SK-N-SH (cell line): ENCODE results near the gene SMCP. TPM values are rescaled to one million over a fixed set of nuclear protein-coding genes. Genes with fewer than 3 reads are reported as not detected.

Source experiments
- CTCF ChIA-PET: fragments of 300-600, 350-600 bp; formaldehyde crosslinking; extraction: SDS; loops from one replicate; lab custom pipeline; 2021; lab: Yijun Ruan, JAX
- POLR2A ChIA-PET: fragments of 350-600 bp; sonication (Branson Sonifier 250); formaldehyde crosslinking; extraction: SDS; loops from one replicate; lab custom pipeline; 2020; ENCODE audit warnings: antibody characterized with exemption, inconsistent platforms; lab: Yijun Ruan, JAX
- DNase-seq: peaks from one replicate; pipeline ENCODE4 v3.0.0; 2012
- H2AFZ ChIP-seq: fragments of 200-600 bp; sonication (generic); 2 replicates; pipeline ENCODE4 v1.8.1; 2016; ENCODE audit warnings: antibody characterized with exemption, mild to moderate bottlenecking, low read depth
- H3F3A ChIP-seq: fragments of 200-600 bp; sonication (generic); replicated peaks from 2 replicates; pipeline ENCODE3; 2016; ENCODE audit warnings: antibody characterized with exemption, mild to moderate bottlenecking; ENCODE audit not compliant: insufficient read depth
- H3K27ac ChIP-seq, 2 experiments: fragments of 200-500 bp in 1 of 2; fragments of 200-600 bp in 1 of 2; sonication (Bioruptor generic) in 1 of 2; sonication (generic), shearing (Covaris generic) in 1 of 2; 2 replicates each; pipeline versions ENCODE4 v1.5.1 to v1.6.1; 2014 to 2016; ENCODE audit warnings: low read depth in 2 of 2, inconsistent platforms in 1 of 2, low read length in 1 of 2, mild to moderate bottlenecking in 1 of 2, mixed read lengths in 1 of 2
- H3K27me3 ChIP-seq: fragments of 200-600 bp; sonication (generic), shearing (Covaris generic); 2 replicates; pipeline ENCODE4 v1.6.1; 2016; ENCODE audit warnings: mixed run types; ENCODE audit not compliant: insufficient read depth
- H3K36me3 ChIP-seq, 2 experiments: fragments of 200-500 bp in 1 of 2; fragments of 200-600 bp in 1 of 2; sonication (Bioruptor generic) in 1 of 2; sonication (generic) in 1 of 2; replicated peaks in 1 of 2; 2 replicates each; pipeline versions ENCODE3 to v1.5.1; 2014 to 2016; ENCODE audit warnings: low read length in 1 of 2, mild to moderate bottlenecking in 1 of 2; ENCODE audit not compliant: insufficient read depth in 2 of 2, control insufficient read depth in 1 of 2
- H3K4me1 ChIP-seq, 2 experiments: fragments of 200-500 bp in 1 of 2; fragments of 200-600 bp in 1 of 2; sonication (Bioruptor generic) in 1 of 2; sonication (generic), shearing (Covaris generic) in 1 of 2; 2 replicates each; pipeline versions ENCODE4 v1.5.1 to v1.6.1; 2014 to 2016; ENCODE audit warnings: low read depth in 1 of 2, low read length in 1 of 2, mixed run types in 1 of 2; ENCODE audit not compliant: insufficient read depth in 2 of 2, control insufficient read depth in 1 of 2
- H3K4me2 ChIP-seq: fragments of 200-600 bp; sonication (generic), shearing (Covaris generic); 2 replicates; pipeline ENCODE4 v1.6.1; 2017; ENCODE audit warnings: mixed run types
- H3K4me3 ChIP-seq, 2 experiments: fragments of 200-500 bp in 1 of 2; fragments of 200-600 bp in 1 of 2; sonication (Bioruptor generic) in 1 of 2; sonication (generic), shearing (Covaris generic) in 1 of 2; 2 replicates each; pipeline versions ENCODE4 v1.5.1 to v1.8.1; 2014 to 2016; ENCODE audit warnings: low read depth in 2 of 2, inconsistent platforms in 1 of 2, low read length in 1 of 2, mild to moderate bottlenecking in 1 of 2, mixed read lengths in 1 of 2, moderate library complexity in 1 of 2
- H3K79me2 ChIP-seq: fragments of 200-600 bp; sonication (generic); 2 replicates; pipeline ENCODE4 v1.8.1; 2017; ENCODE audit warnings: mild to moderate bottlenecking; ENCODE audit not compliant: insufficient read depth
- H3K9ac ChIP-seq: fragments of 200-600 bp; sonication (generic); 2 replicates; pipeline ENCODE4 v1.6.1; 2017; ENCODE audit warnings: mixed run types
- H3K9me2 ChIP-seq: fragments of 200-600 bp; sonication (generic); 2 replicates; pipeline ENCODE4 v1.6.1; 2017; ENCODE audit warnings: mixed run types
- H3K9me3 ChIP-seq: fragments of 200-600 bp; sonication (generic); 2 replicates; pipeline ENCODE4 v1.6.1; 2017; ENCODE audit warnings: mixed run types, mild to moderate bottlenecking, moderate library complexity
- H4K20me1 ChIP-seq: fragments of 200-600 bp; sonication (generic); 2 replicates; pipeline ENCODE4 v1.6.1; 2017; ENCODE audit warnings: mild to moderate bottlenecking, mixed run types; ENCODE audit not compliant: insufficient read depth
- CTCF ChIP-seq: fragments of 200-600 bp; sonication (generic); IDR thresholded peaks from 2 replicates; pipeline ENCODE4 v1.6.1; 2017; ENCODE audit warnings: antibody characterized with exemption, mild to moderate bottlenecking, moderate library complexity
- EP300 ChIP-seq, 2 experiments: IDR thresholded peaks; 2 replicates each; pipeline versions ENCODE4 v1.4.0 to v1.6.1; 2012; ENCODE audit warnings: borderline replicate concordance in 1 of 2, low read depth in 1 of 2, low read length in 1 of 2
- GABPA ChIP-seq: IDR thresholded peaks from 2 replicates; pipeline ENCODE4 v1.4.0; 2012; ENCODE audit warnings: low read depth, mild to moderate bottlenecking
- GATA2 ChIP-seq: sonication (generic); formaldehyde crosslinking; IDR thresholded peaks from 2 replicates; pipeline ENCODE4 v1.5.0; 2020; ENCODE audit warnings: mild to moderate bottlenecking, missing genetic modification reagents
- MEF2A ChIP-seq: IDR thresholded peaks from 2 replicates; pipeline ENCODE4 v1.4.0; 2012; ENCODE audit warnings: low read depth, borderline replicate concordance
- NRF1 ChIP-seq: IDR thresholded peaks from 2 replicates; pipeline ENCODE4 v1.6.1; 2012; ENCODE audit warnings: low read depth, mild to moderate bottlenecking, low read length
- RAD21 ChIP-seq: IDR thresholded peaks from 2 replicates; pipeline ENCODE4 v1.6.1; 2012; ENCODE audit warnings: mild to moderate bottlenecking, low read length
- RCOR1 ChIP-seq: fragments of 150-350 bp; IDR thresholded peaks from 2 replicates; pipeline ENCODE4 v1.6.1; 2017; ENCODE audit warnings: antibody characterized with exemption, low read length
- REST ChIP-seq: IDR thresholded peaks from 2 replicates; pipeline ENCODE4 v1.6.1; 2012; ENCODE audit warnings: mild to moderate bottlenecking, low read depth, low read length, moderate library complexity
- RXRA ChIP-seq: IDR thresholded peaks from 2 replicates; pipeline ENCODE4 v1.4.0; 2012; ENCODE audit warnings: low read depth, mild to moderate bottlenecking, borderline replicate concordance
- SMC3 ChIP-seq: IDR thresholded peaks from 2 replicates; pipeline ENCODE4 v1.6.1; 2012; ENCODE audit warnings: low read depth, low read length, improper control_type of control experiment
- TAF1 ChIP-seq: IDR thresholded peaks from 2 replicates; pipeline ENCODE4 v1.6.1; 2012; ENCODE audit warnings: low read depth, mild to moderate bottlenecking, low read length, moderate library complexity, borderline replicate concordance
- TEAD4 ChIP-seq: IDR thresholded peaks from 2 replicates; pipeline ENCODE4 v1.4.0; 2012; ENCODE audit warnings: mild to moderate bottlenecking, borderline replicate concordance; ENCODE audit not compliant: insufficient read depth
- USF2 ChIP-seq: fragments of 150-350 bp; IDR thresholded peaks from 2 replicates; pipeline ENCODE4 v1.6.1; 2017; ENCODE audit warnings: antibody characterized with exemption, low read length, low read depth, borderline replicate concordance
- YY1 ChIP-seq: IDR thresholded peaks from 2 replicates; pipeline ENCODE4 v1.4.0; 2012; ENCODE audit warnings: low read depth, mild to moderate bottlenecking
- WGBS: methylation state at CpG from one replicate; pipeline ENCODE4 v1.1.6; 2017; ENCODE audit warnings: low lambda C conversion rate; 5-methylcytosine and 5-hydroxymethylcytosine counted together
- polyA plus RNA-seq, 3 experiments: library from polyadenylated mRNA; depleted of rRNA; stranded (reverse); fragments of >200 nt; gene quantifications; 2 replicates each; pipeline ENCODE4 v1.2.3, GENCODE V29; 2012

Gene SMCP
- polyA plus RNA-seq, 1 of the 3 experiments (the other 2 are of a cell fraction), result not detected

- WGBS, result 21% methylated on average over 17 of the region's 17 CpGs
- Histone ChIP-seq H3K9me3 (no peaks in the 10 kb centered on the region), H3K4me2 (0 out of 2 replicates have a peak overlapping the region, but pooled peaks have one; percentile 25), H3K4me1 (peaks cover 0 to 3% of the 10 kb centered on the region in 2 experiments; a peak in 1 of 4 replicates), H3K36me3 (no peaks in the 10 kb centered on the region), H3K27me3 (no peaks in the 10 kb centered on the region; the same call in 1 of the 2 replicates), H3K27ac (no peak overlapping the region), H3F3A (peaks cover 14% of the 10 kb centered on the region), H3K79me2 (no peaks in the 10 kb centered on the region), H3K9me2 (no peaks in the 10 kb centered on the region), H3K4me3 (peak overlapping the region in 1 of 2 experiments; percentile 46; a peak in 1 of 4 replicates), H4K20me1 (no peaks in the 10 kb centered on the region), H2AFZ (no peak overlapping the region), H3K9ac (no peak overlapping the region)
- DNase-seq, result no peak
- POLR2A ChIA-PET, result no interaction called here
- TF ChIP-seq SMC3 (peak; percentile 71), TEAD4 (no peak), CTCF (peak; percentile 86), NRF1 (no peak), REST (no peak), TAF1 (no peak), GABPA (no peak), EP300 (IDR thresholded peaks at IDR 0.05; ENCODE audit: borderline replicate concordance in 1 of 2, low read depth in 1 of 2, low read length in 1 of 2) (no peak), YY1 (no peak), MEF2A (no peak), RAD21 (peak; percentile 61), USF2 (no peak), GATA2 (no peak), RCOR1 (no peak), RXRA (no peak)
- CTCF ChIA-PET, result interaction anchor here (0.8 to 2.4 kb wide), 10 partner anchors 10 to 353 kb away, joined by 3 to 21 read pairs (median 5); partner anchors contain the start of gene LCE7A
These were observed 7.0 kb upstream of the SMCP start for GRCh38 chr1:152870831-152871730.
